ENCODE data around the gene OXSR1. TPM values are rescaled to one million over a fixed set of nuclear protein-coding genes. Genes with fewer than 3 reads are reported as not detected.

OXSR1 gene
- total RNA-seq, 1 experiment from 2014 or later, result 35.1 TPM

- no peak for TF ChIP-seq POLR2AphosphoS5 (IDR thresholded peaks at IDR 0.05; ENCODE audit: low read depth, low read length)
- 0 out of 2 replicates have a peak, but pooled peaks have one; percentile 22 for TF ChIP-seq JUND (IDR thresholded peaks at IDR 0.05)
- TF ChIP-seq CBX3 (IDR thresholded peaks at IDR 0.05; ENCODE audit: low read depth), result 0 out of 2 replicates have a peak, but pooled peaks have one; percentile 21
Observed at GRCh38 chr3:38154625-38155255, 10.6 kb upstream of the OXSR1 start (continued).

GRCh38 chr3:38155825-38156224 is 9.5 kb upstream of the OXSR1 start:
- H4K20me1 ChIP-seq (ENCODE audit: insufficient read depth), result no peaks in the 10 kb centered on the region
- H3K27ac ChIP-seq (ENCODE audit: low read depth, low read length), result no peak overlapping the region
- DNase-seq (ENCODE audit: low read depth, low spot score), result no peak
- ATAC-seq, result no peak
- intact Hi-C loops (cut with micrococcal nuclease), result no loop called here
- RAD21 ChIA-PET (ENCODE audit: low non-redundant PET in 1 of 2, low total read pairs in 2 of 2, uncharacterized antibody in 2 of 2, unreplicated experiment in 2 of 2), result no interaction called here
- CTCF ChIA-PET, result no interaction called here
- H2AFZ ChIP-seq (ENCODE audit: low read depth, low read length, poor library complexity, severe bottlenecking), result no peak overlapping the region
- BruUV-seq (replicated peaks), result no TSS peak
- no peaks in the 10 kb centered on the region for H3K36me3 ChIP-seq (ENCODE audit: control insufficient read depth in 1 of 2, insufficient read depth in 2 of 2, low read length in 2 of 2)
- no peak overlapping the region for H3K4me3 ChIP-seq (replicated peaks in 1 of 2; ENCODE audit: low read depth in 1 of 2, low read length in 2 of 2)
- TF ChIP-seq REST (IDR thresholded peaks at IDR 0.05; ENCODE audit: low read depth), result no peak
- no peak for TF ChIP-seq ELF1 (IDR thresholded peaks at IDR 0.05; ENCODE audit: borderline replicate concordance, low read depth)
- TF ChIP-seq ZNF274 (IDR thresholded peaks at IDR 0.05; ENCODE audit: low read depth, low read length), result no peak
- TF ChIP-seq RAD21 (IDR thresholded peaks at IDR 0.05; ENCODE audit: low read depth), result no peak
- POLR2A ChIA-PET, result interaction anchor here (1.0 kb wide), 1 partner anchor 9 kb away, joined by 4 read pairs; the partner anchor contains the start of gene OXSR1
- H3K79me2 ChIP-seq (ENCODE audit: insufficient read depth, low read length), result no peaks in the 10 kb centered on the region
- no peaks in the 10 kb centered on the region for H3K27me3 ChIP-seq (ENCODE audit: insufficient read depth, low read length)
- peaks cover 6 to 27% of the 10 kb centered on the region in 2 experiments; a peak in 2 of 4 replicates for H3K4me1 ChIP-seq (ENCODE audit: control insufficient read depth in 1 of 2, insufficient read depth in 2 of 2, low read length in 2 of 2)
- H3K9me2 ChIP-seq (ENCODE audit: insufficient read depth), result no peaks in the 10 kb centered on the region
- no peak overlapping the region for H3K9ac ChIP-seq (ENCODE audit: low read length)
- no peaks in the 10 kb centered on the region for H3K9me3 ChIP-seq (ENCODE audit: control insufficient read depth in 1 of 2, insufficient read depth in 1 of 2, low read depth in 1 of 2, low read length in 2 of 2)
- H3K4me2 ChIP-seq (ENCODE audit: low read length), result no peak overlapping the region

Measured in HCT116 (cell line).